Cardiac fibroblast (primary cell): ENCODE data around the gene OCSTAMP.
A peak's percentile ranks its signal among the peaks of the same experiment; 100 is the strongest.

Experiments used
- DNase-seq, 2 donors: peaks; one replicate each; pipeline versions ENCODE4 v3.0.0 to v3.0.0-alpha.2; 2010; ENCODE audit warnings: low read depth in 2 of 2
- H3K4me3 ChIP-seq, 2 donors: replicated peaks in 1 of 2; 1 replicate in 1 of 2; 2 replicates in 1 of 2; pipeline ENCODE4 v1.5.1; 2011; ENCODE audit warnings: low read depth in 2 of 2, low read length in 2 of 2, mild to moderate bottlenecking in 2 of 2, moderate library complexity in 1 of 2
- CTCF ChIP-seq: IDR thresholded peaks from one replicate; pipeline ENCODE4 v1.5.1; 2011; ENCODE audit warnings: low read depth, mild to moderate bottlenecking, low read length, inconsistent platforms

The OCSTAMP gene

DNA sequence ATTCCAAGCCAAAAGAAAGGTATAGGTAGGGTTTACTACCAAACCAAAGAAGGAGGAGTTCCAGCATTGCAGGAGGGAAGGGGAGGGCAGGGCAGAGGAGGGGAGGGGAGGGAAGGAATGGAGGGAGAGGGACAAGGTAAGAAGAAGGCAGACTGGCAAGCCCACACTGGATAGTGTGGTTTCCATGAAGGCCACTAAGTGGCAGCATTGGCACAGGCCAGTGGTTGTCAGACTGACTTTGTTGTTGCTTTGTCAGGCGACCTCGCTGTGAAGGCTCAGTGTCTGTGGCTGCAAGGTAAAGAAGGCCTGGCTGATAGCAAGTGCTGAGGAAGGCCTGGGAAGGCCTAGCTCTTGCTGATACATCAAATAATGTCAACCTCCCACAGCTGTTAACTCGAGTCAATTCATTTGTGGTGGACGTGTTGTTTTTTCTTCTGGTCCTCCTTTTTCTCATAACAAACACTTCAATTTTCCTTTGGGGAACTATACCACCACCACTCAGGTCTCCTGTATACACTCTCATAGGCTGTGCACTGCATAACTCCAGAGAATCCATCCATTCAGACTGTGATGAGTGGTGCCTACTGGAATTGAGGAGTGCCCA, 29.4 kb downstream of the OCSTAMP start:
- TF ChIP-seq CTCF = peak; percentile 78
- H3K4me3 ChIP-seq = no peak overlapping the region
- peak; percentile 70 to 72 for DNase-seq

DNA sequence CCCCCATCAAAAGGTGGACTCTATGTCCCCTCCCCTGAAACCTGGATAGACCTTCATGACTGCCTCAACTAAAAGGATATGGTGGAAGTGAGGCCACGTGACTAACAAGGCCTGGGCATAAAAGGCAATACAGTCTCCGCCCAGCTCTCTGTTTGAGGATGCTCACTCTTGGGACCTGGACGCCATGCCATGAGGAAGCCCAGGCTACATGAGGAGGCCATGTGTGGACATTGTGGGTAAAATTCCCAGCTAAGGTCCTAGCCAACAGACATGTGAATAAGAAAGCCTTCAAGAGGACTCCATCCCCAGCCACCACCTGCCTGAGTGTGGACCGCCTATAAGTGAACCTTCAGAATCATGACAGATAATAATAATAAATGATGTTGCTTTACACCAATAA, 29.9 kb downstream of the OCSTAMP start:
- no peak overlapping the region for H3K4me3 ChIP-seq
- no peak for DNase-seq
- TF ChIP-seq CTCF = no peak

DNA sequence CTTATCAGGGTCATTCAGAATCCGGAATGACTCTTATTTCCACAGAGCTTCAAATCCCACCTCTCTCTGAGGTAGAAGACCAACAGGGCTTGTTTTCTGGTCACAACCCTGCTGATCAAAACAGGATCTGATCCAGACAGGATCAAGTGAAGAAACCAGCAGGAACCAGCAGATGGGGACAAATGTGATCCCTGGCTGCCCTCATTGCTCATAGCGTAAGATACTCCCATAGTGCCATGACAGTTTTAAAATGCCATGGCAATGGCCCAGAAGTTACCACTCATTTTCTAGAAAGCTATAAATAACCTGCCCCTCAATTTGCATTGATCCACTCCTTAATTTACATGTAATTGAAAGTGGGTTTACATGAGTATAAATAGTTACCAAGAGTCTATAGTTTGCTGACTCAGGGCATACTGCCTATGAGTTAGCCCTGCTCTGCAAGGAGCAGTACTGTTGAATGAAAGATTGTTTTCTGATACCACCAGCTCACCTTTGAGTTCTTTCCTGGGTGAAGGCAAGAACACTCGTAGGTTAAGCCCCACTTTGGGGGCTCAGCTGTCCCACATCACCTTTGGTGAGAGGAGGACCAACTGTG, 30.9 kb downstream of the OCSTAMP start:
- TF ChIP-seq CTCF = no peak
- no peak for DNase-seq

DNA sequence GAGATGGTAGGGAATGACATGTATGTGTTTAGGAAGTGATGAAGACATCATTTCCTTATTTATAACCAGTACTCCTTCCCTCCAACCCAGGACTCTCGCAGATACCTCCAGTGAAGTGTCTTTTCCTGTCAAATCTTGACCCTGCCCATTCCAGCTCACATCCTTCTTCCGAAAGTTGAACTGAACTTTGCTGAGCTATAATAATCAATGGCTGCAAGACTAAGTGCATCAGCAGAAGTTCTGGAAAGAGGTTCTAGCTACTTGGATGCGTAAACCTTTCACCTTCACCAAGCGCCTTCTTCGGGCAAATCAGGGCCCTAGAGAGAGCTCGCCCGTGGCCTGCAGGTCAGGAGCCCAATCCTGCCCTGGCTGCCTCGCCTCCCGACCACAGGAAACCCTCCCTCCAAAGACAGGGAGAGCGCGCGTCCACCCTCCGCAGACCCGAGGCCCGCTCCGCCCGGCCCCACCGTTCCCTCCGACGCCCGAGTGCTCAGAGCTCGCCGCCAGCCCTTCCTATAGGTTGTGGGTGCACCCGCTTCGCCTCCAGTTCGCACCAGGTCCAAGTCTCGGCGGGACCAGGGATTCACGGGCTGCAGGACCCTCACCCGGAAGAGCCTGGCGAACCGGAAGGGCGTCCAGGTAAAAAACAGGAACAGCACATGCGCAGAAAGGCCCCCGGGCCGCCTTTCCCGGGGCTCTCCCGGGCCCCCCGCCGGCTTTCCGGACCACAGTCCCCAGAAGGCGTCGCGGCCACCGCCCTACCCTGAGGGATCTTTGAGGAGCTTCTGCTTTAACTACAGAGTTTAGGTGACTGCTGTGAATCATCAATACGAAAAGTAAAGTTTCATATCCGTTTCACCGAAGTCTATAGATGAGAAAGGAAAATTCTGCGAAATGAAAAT, 37.3 kb downstream of the OCSTAMP start, which contains the start of gene ZNF334:
ZNF334 (minus strand) TSS at position 617 of the 902 bp plus-strand sequence. CDS start 1,457 bp downstream, outside the sequence.
- no peak for TF ChIP-seq CTCF
- peak; percentile 3 to 57 for DNase-seq
- peak within 1 kb of the TSS; percentile 53 to 67 for H3K4me3 ChIP-seq

More for the DNA sequence above, 30.9 kb downstream of the OCSTAMP start:
- H3K4me3 ChIP-seq = no peak overlapping the region

GRCh38 chr20:46509523-46509922, 40.9 kb downstream of the OCSTAMP start:
- no peak for TF ChIP-seq CTCF

DNA sequence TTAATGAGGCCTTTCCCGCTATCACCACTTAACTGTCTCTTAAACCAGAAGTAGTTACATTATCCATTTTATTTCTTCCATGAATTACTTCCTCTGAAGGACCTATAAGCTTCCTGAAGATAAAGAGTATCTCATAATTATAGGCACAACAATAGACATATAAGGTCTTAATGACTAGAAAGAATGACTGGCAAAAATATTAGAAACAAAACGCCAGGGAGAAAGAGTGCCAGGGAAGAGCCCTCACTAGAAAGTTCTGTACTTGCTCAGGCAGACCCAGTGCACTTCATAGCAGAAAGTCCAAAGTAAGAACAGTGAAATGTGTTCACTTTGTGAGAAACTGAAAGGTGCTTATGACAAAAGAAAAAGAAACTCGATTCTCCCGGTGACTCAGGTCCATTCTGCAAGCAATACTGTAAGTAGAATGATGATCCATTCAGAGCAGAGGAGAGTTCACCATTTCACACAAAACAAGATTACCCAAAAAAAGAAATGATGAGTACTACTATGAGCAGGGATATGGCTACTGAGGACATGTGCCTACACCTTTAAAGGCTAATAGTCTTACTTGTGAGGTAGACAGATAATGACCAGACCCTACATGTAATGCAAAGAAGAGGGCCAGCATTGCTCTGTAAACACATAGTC, 42.6 kb downstream of the OCSTAMP start:
- no peak overlapping the region for H3K4me3 ChIP-seq
- TF ChIP-seq CTCF = no peak
- DNase-seq = no peak

More at GRCh38 chr20:46509523-46509922, 40.9 kb downstream of the OCSTAMP start:
- DNase-seq = no peak
- H3K4me3 ChIP-seq = no peak overlapping the region
